GM19238 (cell line): ENCODE data around the gene HDAC4.

Source experiments
- DNase-seq: peaks from one replicate; pipeline ENCODE4 v3.0.0; 2011; ENCODE audit warnings: low spot score; ENCODE audit not compliant: insufficient read length

Gene HDAC4

GRCh38 chr2:239298116-239298804 is 102.6 kb downstream of the HDAC4 start:
- no peak for DNase-seq

- no peak for DNase-seq
Measured at GRCh38 chr2:239297142-239298004, 103.4 kb downstream of the HDAC4 start.

GRCh38 chr2:239296020-239296932 is 104.5 kb downstream of the HDAC4 start:
- no peak for DNase-seq

GRCh38 chr2:239295377-239296019 is 105.3 kb downstream of the HDAC4 start:
- no peak for DNase-seq

- DNase-seq = no peak
Measured at GRCh38 chr2:239294571-239295054, 106.2 kb downstream of the HDAC4 start.

GRCh38 chr2:239293775-239294430 is 106.9 kb downstream of the HDAC4 start:
- DNase-seq = no peak

- no peak for DNase-seq
Measured at GRCh38 chr2:239292959-239293774, 107.7 kb downstream of the HDAC4 start.

GRCh38 chr2:239292531-239292930 is 108.3 kb downstream of the HDAC4 start:
- no peak for DNase-seq

GRCh38 chr2:239291475-239292350 is 109.1 kb downstream of the HDAC4 start:
- DNase-seq = no peak

- DNase-seq = no peak
Measured at GRCh38 chr2:239290618-239291474, 110.0 kb downstream of the HDAC4 start.

- DNase-seq = no peak
Measured at GRCh38 chr2:239289545-239289944, 111.3 kb downstream of the HDAC4 start.

- peak; percentile 59 for DNase-seq
Measured at GRCh38 chr2:239288951-239289511, 111.8 kb downstream of the HDAC4 start.

GRCh38 chr2:239288237-239288636 is 112.6 kb downstream of the HDAC4 start:
- no peak for DNase-seq

GRCh38 chr2:239287461-239287860 is 113.4 kb downstream of the HDAC4 start:
- no peak for DNase-seq

GRCh38 chr2:239286901-239287300 is 113.9 kb downstream of the HDAC4 start:
- DNase-seq = no peak

- no peak for DNase-seq
Measured at GRCh38 chr2:239285932-239286230, 114.9 kb downstream of the HDAC4 start.
